OCI-LY3 (cell line): ENCODE results near the gene RIPPLY2.

ENCODE experiments used
- H2AFZ ChIP-seq: fragments of 200-600, 300-600 bp; shearing (Covaris generic); 2 replicates; pipeline ENCODE4 v1.6.0; 2014; ENCODE audit warnings: antibody characterized with exemption, low read depth, low read length
- H3K27ac ChIP-seq: fragments of 200-600, 300-600 bp; sonication (generic); 2 replicates; pipeline ENCODE4 v1.5.1; 2014; ENCODE audit warnings: mild to moderate bottlenecking, low read length, moderate library complexity, mixed read lengths
- H3K27me3 ChIP-seq: fragments of 200-600, 300-600 bp; sonication (generic); 2 replicates; pipeline ENCODE4 v1.6.1; 2014; ENCODE audit warnings: low read depth, low read length, mixed read lengths
- H3K36me3 ChIP-seq: fragments of 200-600, 300-600 bp; sonication (generic); replicated peaks from 2 replicates; pipeline ENCODE3; 2014; ENCODE audit warnings: low read depth, low read length, mixed read lengths
- H3K4me1 ChIP-seq: fragments of 300-600, 200-600 bp; sonication (generic); 2 replicates; pipeline ENCODE4 v1.6.1; 2014; ENCODE audit warnings: low read length, mixed read lengths
- H3K4me2 ChIP-seq: fragments of 200-600, 300-600 bp; sonication (generic); 2 replicates; pipeline ENCODE4 v1.6.1; 2014; ENCODE audit warnings: low read length, mixed read lengths
- H3K4me3 ChIP-seq: fragments of 300-600, 200-600 bp; sonication (generic); 2 replicates; pipeline ENCODE4 v1.5.1; 2014; ENCODE audit warnings: antibody characterized with exemption, mild to moderate bottlenecking, low read length, moderate library complexity
- H3K79me2 ChIP-seq: fragments of 300-600, 200-600 bp; shearing (Covaris generic); 2 replicates; pipeline ENCODE4 v1.6.1; 2014; ENCODE audit warnings: mild to moderate bottlenecking, low read length, mixed read lengths
- H3K9ac ChIP-seq: fragments of 300-600, 200-600 bp; shearing (Covaris generic); 2 replicates; pipeline ENCODE4 v1.6.0; 2014; ENCODE audit warnings: mild to moderate bottlenecking, low read length, moderate library complexity
- H3K9me3 ChIP-seq: fragments of 200-600, 300-600 bp; shearing (Covaris generic); 2 replicates; pipeline ENCODE4 v1.6.1; 2014; ENCODE audit warnings: low read length, mixed read lengths; ENCODE audit not compliant: insufficient read depth
- H4K20me1 ChIP-seq: fragments of 200-600, 300-600 bp; sonication (generic); 2 replicates; pipeline ENCODE4 v1.6.1; 2016; ENCODE audit warnings: low read length, mixed read lengths; ENCODE audit not compliant: insufficient read depth
- CTCF ChIP-seq: fragments of 200-600, 300-600 bp; sonication (generic); IDR thresholded peaks from 2 replicates; pipeline ENCODE4 v1.5.1; 2014; ENCODE audit warnings: antibody characterized with exemption, low read length, low read depth
- EZH2phosphoT487 ChIP-seq: fragments of 200-600 bp; shearing (Covaris generic); IDR thresholded peaks from 2 replicates; pipeline ENCODE4 v1.6.1; 2018; ENCODE audit warnings: antibody characterized with exemption, mixed run types, low read depth

Gene RIPPLY2

GRCh38 chr6:83860359-83860755 is 7.2 kb downstream of the RIPPLY2 start:
- Histone ChIP-seq H4K20me1 (peaks cover 26% of the 10 kb centered on the region), H3K4me2 (peak overlapping the region; percentile 91), H3K4me3 (peak overlapping the region; percentile 96), H3K9me3 (no peaks in the 10 kb centered on the region), H3K36me3 (peaks cover 19% of the 10 kb centered on the region), H3K27ac (peak overlapping the region; percentile 62), H3K9ac (peak overlapping the region; percentile 88), H3K27me3 (no peaks in the 10 kb centered on the region), H3K79me2 (peaks cover 45% of the 10 kb centered on the region), H3K4me1 (peaks cover 18% of the 10 kb centered on the region), H2AFZ (peak overlapping the region; percentile 67)
- TF ChIP-seq EZH2phosphoT487 = no peak
- no peak for TF ChIP-seq CTCF

- H3K4me3 ChIP-seq = peak overlapping the region; percentile 96
- H3K79me2 ChIP-seq = peaks cover 48% of the 10 kb centered on the region
- H4K20me1 ChIP-seq = peaks cover 26% of the 10 kb centered on the region
- H3K9me3 ChIP-seq = 0 out of 2 replicates have a peak, but pooled peaks cover 2% of the 10 kb centered on the region
- peak overlapping the region; percentile 88 for H3K9ac ChIP-seq
- H3K27me3 ChIP-seq = no peaks in the 10 kb centered on the region
- no peak overlapping the region for H3K27ac ChIP-seq
- no peak for TF ChIP-seq CTCF
- no peak for TF ChIP-seq EZH2phosphoT487
- peaks cover 18% of the 10 kb centered on the region for H3K4me1 ChIP-seq
- H3K4me2 ChIP-seq = peak overlapping the region; percentile 91
- H2AFZ ChIP-seq = no peak overlapping the region
- H3K36me3 ChIP-seq = peaks cover 25% of the 10 kb centered on the region
These were observed 7.8 kb downstream of the RIPPLY2 start for GRCh38 chr6:83860782-83861495.

- Histone ChIP-seq H3K36me3 (peaks cover 45% of the 10 kb centered on the region), H3K4me2 (no peak overlapping the region), H3K9ac (no peak overlapping the region), H3K9me3 (peaks cover 18% of the 10 kb centered on the region), H3K4me3 (no peak overlapping the region), H3K79me2 (peaks cover 57% of the 10 kb centered on the region), H2AFZ (no peak overlapping the region), H3K4me1 (peaks cover 18% of the 10 kb centered on the region), H4K20me1 (peaks cover 26% of the 10 kb centered on the region), H3K27me3 (no peaks in the 10 kb centered on the region), H3K27ac (no peak overlapping the region)
- no peak for TF ChIP-seq CTCF
- TF ChIP-seq EZH2phosphoT487 = no peak
These were observed 9.8 kb downstream of the RIPPLY2 start for GRCh38 chr6:83862776-83863471.

DNA sequence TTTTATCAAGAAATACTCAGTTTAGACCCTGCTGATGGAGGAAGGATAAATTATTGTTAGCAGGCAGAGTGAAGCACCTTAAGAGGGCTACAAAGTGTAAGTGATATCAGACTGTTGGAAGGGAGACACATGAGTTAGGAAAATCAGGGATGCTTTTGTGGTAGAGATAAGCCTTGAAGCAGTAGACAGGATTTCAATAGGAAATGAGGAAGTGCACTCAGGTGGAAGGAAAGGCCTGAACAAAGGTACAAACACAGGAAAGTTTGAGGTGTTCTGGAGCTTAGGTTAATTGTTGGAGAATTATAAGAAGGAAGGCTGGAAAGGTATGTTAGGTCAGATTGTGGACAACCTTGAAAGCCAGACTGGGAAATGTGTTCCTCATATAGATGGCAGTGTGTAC is 13.9 kb downstream of the RIPPLY2 start:
- TF ChIP-seq EZH2phosphoT487 = no peak
- no peak for TF ChIP-seq CTCF
- H3K27me3 ChIP-seq = no peaks in the 10 kb centered on the region
- no peak overlapping the region for H3K4me2 ChIP-seq
- peaks cover 12% of the 10 kb centered on the region for H4K20me1 ChIP-seq
- no peak overlapping the region for H3K9ac ChIP-seq
- peaks cover 31% of the 10 kb centered on the region for H3K9me3 ChIP-seq
- H2AFZ ChIP-seq = no peak overlapping the region
- 0 out of 2 replicates have a peak, but pooled peaks cover 3% of the 10 kb centered on the region for H3K4me1 ChIP-seq
- H3K79me2 ChIP-seq = peaks cover 41% of the 10 kb centered on the region
- peaks cover 66% of the 10 kb centered on the region for H3K36me3 ChIP-seq
- no peak overlapping the region for H3K4me3 ChIP-seq
- no peak overlapping the region for H3K27ac ChIP-seq
